NCI-H2171 (cell line): Measurements from ENCODE around the gene SKOR1.
A peak's percentile ranks its signal among the peaks of the same experiment; 100 is the strongest.

ENCODE experiments used
- DNase-seq: peaks from one replicate; lab custom pipeline; 2025; lab: John Stamatoyannopoulos, UW

Gene SKOR1

DNA sequence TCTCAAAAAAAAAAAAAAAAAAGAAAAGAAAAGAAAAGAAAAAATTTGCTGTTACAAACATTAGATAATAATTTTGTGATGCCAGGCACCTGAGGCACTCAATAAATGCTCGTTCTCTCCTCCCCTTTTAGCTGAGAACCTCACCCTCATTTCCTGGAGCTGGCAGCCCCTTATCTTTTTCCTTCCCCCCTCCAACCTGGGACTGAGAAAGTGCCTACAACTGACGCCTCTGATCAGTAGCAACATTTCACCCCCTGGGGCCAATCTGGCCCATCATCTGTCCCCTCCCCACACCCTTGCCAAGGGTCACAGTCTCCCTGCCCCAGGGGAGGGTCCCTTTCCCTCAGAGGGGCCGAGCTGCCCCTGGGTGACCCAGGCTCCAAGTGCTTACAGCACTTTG lies 27.1 kb downstream of the SKOR1 start:
- no peak for DNase-seq

- DNase-seq, result no peak
These were observed 28.1 kb downstream of the SKOR1 start for GRCh38 chr15:67853454-67853853.

DNA sequence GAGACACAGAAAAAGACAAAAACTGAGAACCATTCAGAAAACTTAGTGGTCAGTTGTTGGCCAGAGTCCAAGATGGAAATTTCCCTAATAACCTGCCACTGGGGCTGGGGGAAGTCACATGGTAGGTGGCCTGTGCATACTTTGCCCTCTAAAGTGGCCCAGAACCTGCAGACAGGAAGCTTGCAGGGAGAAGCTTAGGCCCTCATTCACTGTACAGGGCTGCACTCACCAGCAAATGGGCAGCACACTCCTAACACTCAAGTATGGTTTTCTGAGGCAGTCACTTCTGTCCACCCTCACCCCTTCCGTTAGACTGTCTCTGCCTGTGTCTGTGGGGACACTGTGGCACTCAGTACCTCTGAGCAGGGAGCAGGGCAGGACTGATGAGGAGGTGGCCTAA lies 29.0 kb downstream of the SKOR1 start:
- DNase-seq, result no peak

- no peak for DNase-seq
These were observed 30.5 kb downstream of the SKOR1 start for GRCh38 chr15:67855842-67856241.

DNA sequence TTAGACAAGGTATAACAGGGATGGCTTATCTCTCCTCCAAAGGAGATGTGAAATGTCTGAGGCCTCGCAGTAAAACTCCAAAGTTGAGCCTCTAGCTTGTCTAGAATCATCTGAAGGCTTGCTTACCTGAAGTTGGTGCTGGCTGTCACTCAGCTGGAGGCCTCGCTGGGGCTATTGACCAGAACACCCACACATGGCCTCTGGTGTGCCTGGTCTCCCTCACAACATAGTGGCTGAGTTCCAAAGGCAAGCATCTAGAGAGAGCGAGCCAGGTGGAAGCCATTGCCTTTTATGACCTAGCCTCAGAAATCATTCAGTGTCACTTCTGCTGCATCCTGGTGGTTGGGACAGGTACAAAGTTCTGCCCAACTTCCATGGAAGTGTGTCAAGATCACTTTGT lies 31.9 kb downstream of the SKOR1 start:
- DNase-seq, result no peak

GRCh38 chr15:67859331-67859946 lies 34.1 kb downstream of the SKOR1 start:
- no peak for DNase-seq

DNA sequence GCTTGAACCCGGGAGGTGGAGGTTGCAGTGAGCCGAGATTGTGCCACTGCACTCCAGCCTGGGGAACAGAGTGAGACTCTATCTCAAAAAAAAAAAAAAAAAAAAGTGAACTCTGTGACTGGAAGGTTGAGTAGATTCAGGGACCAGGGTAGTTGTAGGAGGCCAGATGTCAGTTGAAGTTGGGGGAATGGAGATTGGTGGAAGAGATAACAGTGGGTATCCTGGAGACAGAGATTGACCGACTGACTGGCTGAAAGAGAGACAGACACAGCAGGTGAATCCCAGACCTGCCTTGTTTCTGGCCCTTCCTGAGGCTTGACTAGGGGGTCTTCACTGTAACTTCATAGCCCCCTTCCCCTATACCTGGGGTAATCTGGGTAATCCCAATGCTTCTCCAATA lies 36.7 kb downstream of the SKOR1 start:
- DNase-seq, result no peak

- no peak for DNase-seq
These were observed 37.6 kb downstream of the SKOR1 start for GRCh38 chr15:67862750-67863441.

GRCh38 chr15:67863442-67863987 lies 38.2 kb downstream of the SKOR1 start:
- DNase-seq, result peak; percentile 26

DNA sequence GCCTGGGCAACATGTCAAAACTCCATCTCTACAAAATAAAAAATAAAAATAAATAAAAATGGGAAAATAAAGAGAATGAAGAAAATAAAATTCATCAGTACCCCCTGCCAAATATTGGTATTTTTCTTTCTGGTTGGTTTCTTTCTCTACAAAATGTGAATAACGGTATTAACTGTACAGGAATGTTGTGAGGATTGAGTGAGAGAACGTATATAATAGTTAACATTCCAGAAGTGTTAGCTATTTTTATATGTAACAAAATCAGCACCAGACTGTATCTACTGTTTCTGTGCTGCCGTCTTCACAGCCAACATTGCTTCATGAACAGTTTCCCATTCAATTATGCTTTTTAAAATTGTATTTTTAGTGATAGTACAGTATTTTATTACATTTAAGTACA lies 40.0 kb downstream of the SKOR1 start:
- no peak for DNase-seq

GRCh38 chr15:67865766-67866165 lies 40.5 kb downstream of the SKOR1 start:
- DNase-seq, result no peak

GRCh38 chr15:67869701-67870100 lies 44.4 kb downstream of the SKOR1 start:
- no peak for DNase-seq

DNA sequence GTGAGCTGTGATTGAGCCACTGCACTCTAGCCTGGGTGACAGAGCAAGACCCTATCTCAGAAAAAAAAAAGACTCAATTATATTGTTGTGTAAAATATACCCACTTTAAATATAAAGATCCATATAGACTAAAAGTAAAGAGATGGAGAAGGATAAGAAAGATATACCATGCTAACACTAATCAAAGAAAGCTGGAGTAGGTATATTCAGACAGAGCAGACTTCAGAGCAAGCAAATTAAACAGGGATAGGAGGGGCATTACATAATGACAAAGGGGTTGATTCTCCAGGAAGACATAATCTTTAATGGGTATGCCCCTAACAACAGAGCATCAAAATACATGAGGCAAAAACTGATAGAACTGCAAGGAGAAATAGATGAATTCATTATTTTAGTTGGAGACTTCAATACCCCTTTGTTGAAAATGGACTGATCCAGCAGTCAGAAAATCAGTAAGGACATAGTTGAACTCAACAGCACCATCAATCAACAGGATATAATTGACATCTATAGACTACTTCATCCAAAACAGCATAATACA lies 45.6 kb downstream of the SKOR1 start:
- DNase-seq, result no peak

- DNase-seq, result no peak
These were observed 48.5 kb downstream of the SKOR1 start for GRCh38 chr15:67873777-67874176.

DNA sequence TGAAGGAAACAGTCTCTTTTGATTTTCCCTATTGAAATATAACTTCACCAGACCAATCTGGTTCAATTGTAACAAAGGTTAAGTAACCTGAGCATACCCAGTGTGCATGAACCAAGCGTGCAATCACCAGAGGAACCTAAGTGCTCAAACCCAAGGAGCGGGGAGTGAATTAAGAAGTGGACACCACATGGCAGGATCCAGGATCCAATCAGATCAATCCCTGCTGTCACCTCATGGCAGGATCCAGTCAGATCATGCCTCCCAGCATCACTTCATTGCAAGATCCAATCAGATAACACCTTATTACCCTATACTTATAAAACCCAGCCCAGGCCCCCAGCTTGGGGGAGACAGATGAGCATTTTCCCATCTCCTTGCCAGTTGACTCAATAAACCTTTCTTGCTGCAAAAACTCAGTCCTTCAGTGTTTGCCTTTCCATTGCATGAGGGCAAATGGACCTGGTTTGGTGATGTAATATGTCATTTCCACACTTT lies 53.5 kb downstream of the SKOR1 start:
- DNase-seq, result no peak

DNA sequence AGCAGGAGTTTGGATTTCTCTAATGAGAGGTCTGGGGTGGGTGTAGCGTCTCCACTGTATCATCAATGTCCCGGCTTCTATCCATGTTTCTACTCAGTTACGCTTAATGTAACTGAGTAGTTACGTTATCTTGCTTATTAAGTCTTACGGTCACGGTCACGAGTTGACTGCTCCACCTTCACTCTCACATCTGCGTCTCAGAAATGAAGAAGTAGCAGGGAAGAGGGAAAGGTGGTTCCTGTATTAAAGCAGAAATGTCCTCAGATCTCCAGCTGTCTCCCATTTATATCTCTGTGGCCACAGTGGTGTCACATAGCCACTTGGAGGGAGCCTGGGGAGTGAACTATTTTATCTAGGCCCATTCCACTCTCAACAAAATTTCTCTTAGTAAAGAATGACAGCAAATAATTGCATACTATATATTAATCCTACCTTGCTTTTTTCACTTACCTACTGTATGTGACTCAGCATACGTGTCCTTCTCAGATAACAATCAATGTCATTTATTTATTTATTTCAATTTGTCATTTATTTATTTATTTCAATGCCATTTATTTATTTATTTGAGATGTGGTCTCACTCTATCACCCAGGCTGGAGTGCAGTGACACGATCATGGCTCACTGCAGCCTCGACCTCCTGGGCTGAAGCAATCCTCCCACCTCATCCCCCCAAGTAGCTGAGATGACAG lies 54.3 kb downstream of the SKOR1 start:
- no peak for DNase-seq

DNA sequence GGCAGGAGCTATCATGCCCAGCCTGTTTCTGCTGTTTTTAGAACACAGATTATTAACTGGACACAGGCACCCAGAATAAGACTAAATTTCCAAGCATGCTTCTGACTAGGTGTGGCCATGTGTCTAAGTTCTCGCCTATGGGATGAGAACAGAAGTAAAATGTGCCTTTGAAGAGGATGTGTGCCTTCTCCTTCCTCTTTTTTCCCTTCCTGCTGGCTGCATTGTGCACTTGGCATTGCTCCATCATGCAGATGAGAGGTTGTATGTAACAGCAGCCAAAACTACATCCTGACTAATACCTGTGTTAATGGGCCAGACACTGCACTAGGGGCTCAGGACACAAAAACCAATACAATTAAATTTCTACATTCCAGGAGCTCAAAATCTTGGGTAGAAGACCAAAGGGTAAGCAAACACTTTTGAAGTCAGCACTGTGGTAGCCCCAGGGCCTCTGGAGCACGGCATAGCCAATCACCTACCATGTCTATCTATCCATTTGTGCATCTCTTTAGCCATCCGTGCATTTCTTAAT lies 55.4 kb downstream of the SKOR1 start:
- no peak for DNase-seq

DNA sequence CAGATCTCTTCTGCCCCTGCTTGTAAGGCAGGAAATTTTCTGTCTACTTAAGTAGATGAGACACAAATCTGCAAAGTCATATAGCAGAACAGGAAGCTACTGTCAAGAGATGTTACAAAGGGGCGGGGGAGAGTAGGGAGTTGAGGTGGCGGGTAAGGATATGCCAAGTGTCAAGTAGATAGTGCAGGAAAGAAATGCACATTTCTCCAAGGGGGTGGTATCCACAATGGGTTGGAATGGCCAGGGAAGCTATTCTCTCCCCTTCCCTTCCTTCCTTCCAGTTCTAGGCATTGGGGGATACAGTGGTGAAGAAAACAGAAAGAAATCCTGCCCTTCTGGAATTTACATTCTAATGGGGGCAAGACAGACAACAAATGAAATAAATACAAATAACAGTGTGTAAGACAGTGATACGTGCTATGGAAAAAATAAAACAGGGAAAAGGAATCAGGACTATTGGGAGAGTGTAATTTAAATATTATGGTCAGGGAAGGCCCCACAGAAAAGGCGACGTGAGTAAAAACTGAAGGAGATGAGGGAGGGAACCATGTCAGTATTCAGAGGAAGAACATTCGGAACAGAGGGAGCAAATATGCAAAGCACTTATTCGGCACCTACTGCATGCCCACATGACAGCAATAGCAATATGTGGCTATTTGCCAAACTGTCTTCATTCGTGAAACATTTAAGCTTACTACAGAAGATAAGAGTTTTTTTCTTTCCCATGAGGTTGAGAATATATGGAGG lies 57.4 kb downstream of the SKOR1 start:
- no peak for DNase-seq

GRCh38 chr15:67883234-67883773 lies 58.0 kb downstream of the SKOR1 start:
- DNase-seq, result no peak

DNA sequence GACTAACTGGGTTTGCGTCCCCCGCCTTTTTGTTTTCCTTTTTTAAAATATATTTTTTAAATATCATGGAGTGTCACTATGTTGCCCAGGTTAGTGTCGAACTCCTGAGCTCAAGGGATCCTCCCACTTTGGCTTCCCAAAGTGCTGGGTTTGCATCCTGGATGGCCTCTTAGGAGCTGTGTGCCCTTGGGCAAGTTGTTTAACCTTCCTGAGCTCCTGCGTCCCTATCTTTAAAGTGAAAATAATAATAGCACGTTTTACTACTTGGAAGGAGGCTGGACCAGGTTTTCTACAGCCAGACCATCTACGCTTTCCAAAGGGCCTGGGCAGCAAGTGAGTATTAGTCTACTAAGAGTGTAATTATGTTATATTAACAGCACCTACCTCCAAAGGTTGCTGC lies 58.7 kb downstream of the SKOR1 start:
- DNase-seq, result no peak
